Measurements from ENCODE around the gene ITPKC. TPM values are rescaled to one million over a fixed set of nuclear protein-coding genes. Genes with fewer than 3 reads are reported as not detected.

The ITPKC gene
- polyA plus RNA-seq, 1 donor from 2014 or later, result 16.8 TPM

DNA sequence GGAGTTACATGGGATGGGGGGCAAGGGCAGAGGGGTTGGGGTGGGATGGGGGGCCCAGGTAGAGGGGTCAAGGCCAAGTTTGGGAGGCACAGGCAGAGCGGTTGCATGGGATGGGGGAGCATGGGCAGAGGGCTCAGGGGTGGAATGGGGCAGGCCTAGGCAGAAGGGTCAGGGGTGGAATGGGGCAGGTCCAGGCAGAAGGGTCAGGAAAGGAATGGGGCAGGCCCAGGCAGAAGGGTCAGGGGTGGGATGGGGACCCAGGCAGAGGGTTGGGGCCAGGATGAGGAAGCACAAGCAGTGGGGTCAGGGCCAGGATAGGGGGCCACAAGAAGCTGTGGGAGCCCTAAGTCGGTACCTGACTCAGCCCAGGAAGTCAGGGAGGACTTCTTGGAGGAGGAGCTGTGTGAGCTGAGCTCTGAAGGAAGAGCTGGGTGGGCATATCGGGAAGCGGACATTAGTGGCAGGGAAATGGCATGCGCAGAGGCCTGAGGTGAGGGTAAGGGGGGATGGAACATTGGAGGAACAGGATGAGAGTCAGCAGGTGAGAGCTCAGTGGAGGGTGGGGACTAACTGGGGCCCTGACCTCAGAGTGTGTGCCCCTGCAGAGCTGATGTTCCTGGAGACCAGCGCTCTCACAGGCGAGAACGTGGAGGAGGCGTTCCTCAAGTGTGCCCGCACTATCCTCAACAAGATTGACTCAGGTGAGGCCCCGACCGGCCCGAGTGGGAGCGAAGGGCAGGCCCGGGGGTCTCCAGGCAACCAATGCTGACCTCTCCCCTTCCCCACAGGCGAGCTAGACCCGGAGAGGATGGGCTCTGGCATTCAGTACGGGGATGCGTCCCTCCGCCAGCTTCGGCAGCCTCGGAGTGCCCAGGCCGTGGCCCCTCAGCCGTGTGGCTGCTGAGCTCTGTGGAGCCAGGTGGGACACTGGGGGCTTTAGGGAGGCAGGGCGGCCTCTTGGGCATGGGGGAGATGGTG is 69.4 kb downstream of the ITPKC start (continued):
- no peak for TF ChIP-seq EP300 (conservative IDR thresholded peaks at IDR 0.05; ENCODE audit: poor library complexity, severe bottlenecking)
- no peak for TF ChIP-seq EZH2 (IDR thresholded peaks at IDR 0.05; ENCODE audit: borderline replicate concordance, insufficient read depth, low read length, poor library complexity, severe bottlenecking)

Small RNA genes within 50 kb of the gene (small RNA-seq; reads per million reads assigned to genes)
- 0 reads per million in 3 experiments for gene RNU6-195P

Other genes with a start within 250 kb of the ITPKC start
- gene SHKBP1, start 140.2 kb upstream of the ITPKC start, polyA plus RNA-seq, result 3.8 and 6.3 TPM in 2 replicates
- 55.6 and 59.7 TPM in 2 replicates for gene LTBP4, start 115.7 kb upstream of the ITPKC start, polyA plus RNA-seq
- gene NUMBL, start 26.5 kb upstream of the ITPKC start, polyA plus RNA-seq, result 20.5 and 27.7 TPM in 2 replicates
- 83.2 and 95.3 TPM in 2 replicates for gene COQ8B, start 226 bp upstream of the ITPKC start, polyA plus RNA-seq
- 1.0 TPM in 1 of 2 replicates, not detected in the other for gene ACTMAP, start 33.4 kb downstream of the ITPKC start, polyA plus RNA-seq
- 29.9 and 37.9 TPM in 2 replicates for gene SNRPA, start 34.1 kb downstream of the ITPKC start, polyA plus RNA-seq
- gene MIA, start 58.4 kb downstream of the ITPKC start, polyA plus RNA-seq, result 1.8 and 4.0 TPM in 2 replicates
- gene RAB4B, start 61.1 kb downstream of the ITPKC start, polyA plus RNA-seq, result 66.0 and 76.2 TPM in 2 replicates
- 110 and 112 TPM in 2 replicates for gene EGLN2, start 82.1 kb downstream of the ITPKC start, polyA plus RNA-seq
- gene CYP2A6, start 133.3 kb downstream of the ITPKC start, polyA plus RNA-seq, result not detected in 2 replicates
- gene CYP2A7, start 165.1 kb downstream of the ITPKC start, polyA plus RNA-seq, result not detected in 2 replicates

Data from neural cell (in vitro differentiated cells).